COLO829 (cell line): ENCODE results near the gene FRMPD2.
"Not testable (repeated sequence)": the region's sequence is repeated elsewhere in the genome, so short reads cannot be mapped to it uniquely, and the experiment has no call there.

Source experiments
- DNase-seq: peaks from one replicate; pipeline ENCODE4 v3.0.0; 2012; ENCODE audit warnings: low spot score

The FRMPD2 gene

GRCh38 chr10:48251525-48252353 lies 22.8 kb downstream of the FRMPD2 start:
- no peak for DNase-seq

DNA sequence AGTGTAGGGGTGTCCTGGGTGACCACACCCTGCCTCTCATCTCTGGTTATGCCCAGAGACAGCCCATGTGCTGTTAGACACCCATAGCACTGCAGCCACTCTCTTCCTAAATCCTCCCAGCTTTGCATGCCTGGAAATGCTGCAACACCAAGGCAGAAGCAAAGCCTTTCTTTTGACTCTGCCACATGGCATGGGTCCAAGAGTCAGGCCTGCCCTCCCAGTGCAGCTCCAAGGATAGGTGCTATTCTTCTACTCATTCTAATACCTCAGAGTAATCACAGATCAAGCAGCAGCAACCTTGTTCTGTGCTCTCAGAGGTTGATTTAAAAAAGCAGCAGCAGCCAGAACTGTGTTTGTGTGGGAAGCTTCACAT lies 23.4 kb downstream of the FRMPD2 start:
- DNase-seq, result no peak

DNA sequence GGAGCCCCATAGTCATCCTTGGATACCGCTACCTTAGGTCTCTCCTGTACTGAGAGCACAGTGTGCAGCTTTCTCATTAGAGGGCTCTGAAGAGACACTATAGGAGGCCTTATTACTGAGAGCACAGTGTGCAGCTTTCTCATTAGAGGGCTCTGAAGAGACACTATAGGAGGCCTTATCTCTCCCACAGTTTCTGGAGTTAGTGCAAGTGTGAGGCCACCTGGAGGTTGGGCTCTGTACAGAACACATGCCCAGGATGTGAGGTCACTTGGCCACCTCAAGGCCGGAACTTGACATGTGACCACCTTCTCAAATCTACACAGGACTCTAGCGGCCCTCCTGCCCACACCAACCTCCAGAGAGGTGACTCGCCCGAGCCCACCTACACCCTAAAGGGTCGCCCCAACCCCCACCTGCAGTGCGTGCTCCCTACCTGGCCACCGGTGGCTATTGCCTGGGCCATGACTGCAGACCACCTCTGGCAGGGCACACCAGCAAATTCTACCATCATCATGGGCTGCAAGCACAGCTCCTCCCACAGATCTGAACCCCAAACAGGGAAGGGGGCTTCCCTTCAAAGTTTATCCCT lies 24.6 kb downstream of the FRMPD2 start:
- DNase-seq, result no peak

DNA sequence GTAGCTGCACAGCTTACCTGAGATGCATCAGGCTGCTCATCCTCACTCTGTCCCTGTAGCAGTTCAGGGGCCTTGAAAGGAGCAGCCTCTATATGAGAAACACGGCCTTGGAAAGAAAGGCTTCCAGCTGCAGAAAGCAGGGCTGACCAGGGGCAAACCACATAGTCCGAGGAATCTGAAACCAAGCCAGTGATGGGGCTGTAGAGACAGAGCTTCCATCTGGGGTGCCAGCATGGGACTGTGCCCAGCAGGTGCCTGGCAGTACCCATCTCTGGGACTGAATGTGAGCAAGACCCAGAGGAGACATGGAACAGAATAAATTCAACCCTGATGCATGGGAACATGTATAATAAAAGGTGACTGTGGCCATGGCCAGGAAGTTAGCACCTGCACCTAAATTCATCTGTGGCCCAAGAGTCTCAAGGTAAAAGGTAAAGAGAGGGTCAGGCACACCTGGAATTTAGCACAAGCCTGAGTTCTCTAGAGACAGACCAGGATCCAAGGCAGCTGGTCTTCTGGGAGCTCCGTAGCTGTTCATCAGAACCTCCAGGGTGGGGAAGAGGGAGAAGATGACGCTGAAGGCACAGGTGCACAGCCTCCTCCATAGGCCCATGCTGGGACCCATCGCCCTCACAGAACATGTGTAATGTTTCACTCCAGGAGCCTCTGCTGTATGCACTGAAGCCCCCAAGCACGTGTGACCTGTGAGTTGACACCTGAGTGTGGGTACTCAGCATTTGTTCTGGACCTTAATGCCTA lies 25.3 kb downstream of the FRMPD2 start:
- DNase-seq, result no peak

GRCh38 chr10:48248462-48248861 lies 26.0 kb downstream of the FRMPD2 start:
- DNase-seq, result no peak

- DNase-seq, result no peak
These were observed 26.8 kb downstream of the FRMPD2 start for GRCh38 chr10:48247680-48248079.

- no peak for DNase-seq
These were observed 28.0 kb downstream of the FRMPD2 start for GRCh38 chr10:48246501-48246900.

DNA sequence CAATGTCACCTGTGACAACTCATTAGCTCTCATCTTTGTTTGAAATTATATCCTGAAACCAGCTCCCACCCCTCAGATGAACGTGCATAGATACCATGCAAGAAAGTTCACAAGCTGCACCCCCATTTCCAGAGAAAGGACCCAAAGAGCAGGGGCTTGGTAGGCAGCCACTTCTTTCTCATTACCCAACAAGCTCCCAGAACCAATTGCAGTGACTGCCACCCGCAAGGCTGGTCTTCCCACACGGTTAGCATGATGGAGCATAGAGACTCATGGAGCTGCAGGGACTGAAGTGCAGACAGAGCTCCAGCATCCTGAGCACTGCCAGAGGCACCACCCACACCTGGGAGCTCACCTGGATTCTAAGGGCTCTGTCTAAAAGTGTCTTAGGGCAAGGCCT lies 28.5 kb downstream of the FRMPD2 start:
- no peak for DNase-seq

DNA sequence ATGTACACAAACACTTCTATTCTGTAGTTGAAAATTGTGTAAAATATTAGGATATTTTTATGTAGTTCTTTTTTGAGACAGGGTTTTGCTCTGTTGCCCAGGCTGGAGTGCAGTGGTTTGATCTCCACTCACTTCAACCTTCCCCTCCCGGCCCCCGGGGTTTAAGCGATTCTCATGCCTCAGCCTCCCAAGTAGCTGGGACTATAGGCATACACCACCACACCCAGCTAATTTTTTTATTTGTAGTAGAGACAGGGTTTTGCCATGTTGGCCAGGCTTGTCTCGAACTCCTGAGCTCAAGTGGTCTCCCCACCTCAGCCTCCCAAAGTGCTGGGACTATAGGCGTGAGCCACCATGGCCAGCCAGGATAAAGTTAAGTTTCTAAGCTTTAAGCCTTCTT lies 30.6 kb downstream of the FRMPD2 start:
- DNase-seq, result not testable (repeated sequence)

DNA sequence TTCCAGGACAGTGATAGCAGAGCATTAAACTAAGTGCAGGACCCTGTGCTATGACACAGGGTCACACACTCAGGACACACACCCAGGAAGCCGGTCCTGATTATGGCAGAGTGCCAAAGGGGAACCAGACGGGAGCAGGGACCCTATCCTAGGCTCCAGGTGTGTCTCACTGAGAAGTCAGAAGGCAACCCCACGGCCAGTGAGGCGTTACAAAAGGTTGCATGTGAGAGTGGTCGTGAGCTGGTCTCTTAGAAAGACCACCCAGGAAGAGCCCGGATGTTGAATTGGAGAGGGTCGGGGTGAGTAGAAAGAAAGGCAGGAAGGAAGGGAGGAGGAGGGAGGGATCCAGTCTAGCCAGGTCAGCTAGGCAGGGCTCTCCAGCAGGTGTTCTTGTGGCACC lies 31.0 kb downstream of the FRMPD2 start:
- DNase-seq, result no peak

DNA sequence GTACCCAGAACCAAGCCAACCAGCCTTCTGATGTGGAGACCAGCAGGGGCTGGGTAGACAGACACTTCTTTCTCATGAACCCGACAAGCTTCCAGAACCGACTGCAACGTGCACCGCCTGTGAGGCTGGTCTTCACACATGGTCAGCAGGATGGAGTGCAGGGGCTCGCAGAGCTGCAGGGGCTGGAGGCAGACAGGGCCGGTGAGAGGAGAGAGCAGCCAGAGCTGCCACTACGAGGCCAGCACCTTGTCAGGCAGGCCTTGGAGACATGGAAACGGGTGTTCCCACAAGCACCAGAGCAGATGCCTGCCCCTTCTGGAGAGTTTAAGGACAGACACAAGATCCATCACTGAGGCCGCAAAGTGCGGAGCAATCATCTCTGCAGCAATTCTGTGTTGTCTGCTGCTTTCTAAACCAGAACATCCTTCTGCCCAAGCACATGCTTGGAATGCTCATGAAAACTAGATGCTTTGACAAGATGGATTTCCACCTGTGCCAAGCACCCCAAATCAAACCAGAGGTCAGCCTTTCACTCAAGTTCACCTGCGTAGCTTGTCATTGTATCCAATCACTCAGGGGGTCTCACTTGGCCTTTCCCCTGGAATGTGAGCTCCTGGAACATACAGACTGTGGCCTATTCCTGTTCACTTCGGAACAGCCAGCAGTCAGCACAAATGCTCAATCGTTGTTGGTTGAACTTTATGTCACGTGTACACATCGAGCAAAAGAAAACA lies 32.2 kb downstream of the FRMPD2 start:
- no peak for DNase-seq

DNA sequence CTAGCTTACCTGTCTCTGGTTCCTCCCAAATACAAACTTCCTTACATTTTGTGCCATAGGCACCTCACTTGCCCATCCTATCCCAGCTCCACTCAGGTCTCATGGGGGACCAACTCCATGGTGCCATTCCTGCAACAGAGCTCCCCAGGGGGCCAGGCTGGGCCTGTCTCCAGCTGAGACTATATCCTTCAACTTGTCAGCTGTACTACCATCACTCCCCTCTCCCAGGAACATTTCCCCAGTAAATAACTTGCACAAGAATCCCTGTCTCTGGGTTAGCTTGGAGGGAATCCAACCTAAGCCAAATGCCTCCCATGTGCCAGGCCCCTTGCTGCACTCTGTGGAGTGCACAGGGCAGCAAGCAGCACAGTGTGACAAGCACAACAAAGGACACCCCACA lies 33.2 kb downstream of the FRMPD2 start:
- no peak for DNase-seq

DNA sequence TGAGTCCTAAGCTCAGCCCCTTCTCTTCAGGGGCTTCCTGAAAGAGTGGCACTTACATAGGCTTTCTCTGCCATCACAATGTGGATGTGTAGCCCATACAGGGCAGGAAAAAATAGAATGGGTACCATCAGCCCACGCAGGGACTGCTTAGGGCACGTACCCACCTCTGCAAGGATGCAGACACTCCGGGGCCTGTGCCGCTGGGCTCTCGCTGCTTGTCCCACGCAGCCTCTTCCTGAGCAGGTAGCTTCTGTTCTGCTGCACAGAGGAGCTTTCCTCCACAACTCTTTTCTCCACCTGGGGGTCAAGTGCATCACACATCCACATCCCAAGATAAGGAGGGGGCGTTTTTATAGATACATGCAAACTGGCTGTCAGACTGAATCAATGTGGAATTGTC lies 34.3 kb downstream of the FRMPD2 start:
- DNase-seq, result no peak

GRCh38 chr10:48239618-48240017 lies 34.9 kb downstream of the FRMPD2 start:
- no peak for DNase-seq

- DNase-seq, result no peak
These were observed 35.5 kb downstream of the FRMPD2 start for GRCh38 chr10:48238826-48239520.

GRCh38 chr10:48237259-48238250 lies 36.9 kb downstream of the FRMPD2 start:
- DNase-seq, result no peak

DNA sequence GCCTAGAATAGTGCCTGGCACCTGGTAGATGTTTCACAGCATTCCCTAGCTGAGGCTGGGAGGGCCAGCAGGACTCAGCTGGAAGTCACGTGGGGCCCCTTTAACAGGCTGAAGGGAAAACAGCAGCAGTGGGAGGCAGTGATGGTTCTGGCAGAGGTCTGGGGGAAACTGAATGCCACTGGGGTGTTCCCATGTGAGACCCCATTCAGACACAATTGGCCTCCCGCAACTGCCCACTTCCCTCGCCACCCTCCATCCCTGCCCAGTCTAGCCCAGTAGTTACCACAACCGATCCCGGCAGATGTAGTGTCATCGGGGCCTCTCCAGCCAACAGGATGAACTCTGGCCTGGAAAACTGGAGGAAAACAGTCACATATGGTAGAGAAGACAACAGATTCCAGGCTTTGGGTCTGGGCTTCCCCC lies 38.3 kb downstream of the FRMPD2 start:
- no peak for DNase-seq

GRCh38 chr10:48235501-48235900 lies 39.0 kb downstream of the FRMPD2 start:
- no peak for DNase-seq

- DNase-seq, result no peak
These were observed 39.7 kb downstream of the FRMPD2 start for GRCh38 chr10:48234787-48235186.

GRCh38 chr10:48234295-48234694 lies 40.2 kb downstream of the FRMPD2 start:
- DNase-seq, result no peak
